ENCODE data around the gene UPK2. TPM values are rescaled to one million over a fixed set of nuclear protein-coding genes. Genes with fewer than 3 reads are reported as not detected.

The UPK2 gene
- total and polyA plus RNA-seq, 2 of the 13 experiments (the other 11 are each of a cell fraction or from before 2014, with no cell fraction given): not detected

- no peak for TF ChIP-seq CSRNP2 (CRISPR knock-in tag; conservative IDR thresholded peaks at IDR 0.05; ENCODE audit: low read depth)
- no peak for TF ChIP-seq ZBTB49 (CRISPR knock-in tag; IDR thresholded peaks at IDR 0.05; ENCODE audit: borderline replicate concordance)
- no peak for TF ChIP-seq STAT5B (CRISPR knock-in tag; IDR thresholded peaks at IDR 0.05)
- TF ChIP-seq ZNF407 (CRISPR knock-in tag; IDR thresholded peaks at IDR 0.05; ENCODE audit: not compliant biosample characterization): no peak
- TF ChIP-seq SOX6 (IDR thresholded peaks at IDR 0.05): no peak
- TF ChIP-seq SOX6 (CRISPR knock-in tag; IDR thresholded peaks at IDR 0.05): no peak
- no peak for TF ChIP-seq SCMH1 (CRISPR knock-in tag; IDR thresholded peaks at IDR 0.05; ENCODE audit: borderline replicate concordance)
- no peak for TF ChIP-seq ZNF543 (CRISPR knock-in tag; IDR thresholded peaks at IDR 0.05)
- TF ChIP-seq ATF7 (IDR thresholded peaks at IDR 0.05): no peak
- TF ChIP-seq ATF7 (CRISPR knock-in tag; IDR thresholded peaks at IDR 0.05): no peak
- no peak for TF ChIP-seq ONECUT2 (CRISPR knock-in tag; IDR thresholded peaks at IDR 0.05)
- no peak for TF ChIP-seq HOXD1 (CRISPR knock-in tag; IDR thresholded peaks at IDR 0.05)
- TF ChIP-seq, protein P1, sequence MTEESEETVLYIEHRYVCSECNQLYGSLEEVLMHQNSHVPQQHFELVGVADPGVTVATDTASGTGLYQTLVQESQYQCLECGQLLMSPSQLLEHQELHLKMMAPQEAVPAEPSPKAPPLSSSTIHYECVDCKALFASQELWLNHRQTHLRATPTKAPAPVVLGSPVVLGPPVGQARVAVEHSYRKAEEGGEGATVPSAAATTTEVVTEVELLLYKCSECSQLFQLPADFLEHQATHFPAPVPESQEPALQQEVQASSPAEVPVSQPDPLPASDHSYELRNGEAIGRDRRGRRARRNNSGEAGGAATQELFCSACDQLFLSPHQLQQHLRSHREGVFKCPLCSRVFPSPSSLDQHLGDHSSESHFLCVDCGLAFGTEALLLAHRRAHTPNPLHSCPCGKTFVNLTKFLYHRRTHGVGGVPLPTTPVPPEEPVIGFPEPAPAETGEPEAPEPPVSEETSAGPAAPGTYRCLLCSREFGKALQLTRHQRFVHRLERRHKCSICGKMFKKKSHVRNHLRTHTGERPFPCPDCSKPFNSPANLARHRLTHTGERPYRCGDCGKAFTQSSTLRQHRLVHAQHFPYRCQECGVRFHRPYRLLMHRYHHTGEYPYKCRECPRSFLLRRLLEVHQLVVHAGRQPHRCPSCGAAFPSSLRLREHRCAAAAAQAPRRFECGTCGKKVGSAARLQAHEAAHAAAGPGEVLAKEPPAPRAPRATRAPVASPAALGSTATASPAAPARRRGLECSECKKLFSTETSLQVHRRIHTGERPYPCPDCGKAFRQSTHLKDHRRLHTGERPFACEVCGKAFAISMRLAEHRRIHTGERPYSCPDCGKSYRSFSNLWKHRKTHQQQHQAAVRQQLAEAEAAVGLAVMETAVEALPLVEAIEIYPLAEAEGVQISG (CRISPR knock-in tag; IDR thresholded peaks at IDR 0.05): no peak
- no peak for TF ChIP-seq JDP2 (CRISPR knock-in tag; IDR thresholded peaks at IDR 0.05; ENCODE audit: borderline replicate concordance)
- TF ChIP-seq ARNT2 (CRISPR knock-in tag; IDR thresholded peaks at IDR 0.05; ENCODE audit: low read depth): no peak
These were observed at the start of gene UPK2 (continued) for GRCh38 chr11:118956094-118956846.

Measured in HepG2 (cell line).